Right ventricle myocardium superior (tissue), 1 donor: Measurements from ENCODE around the gene GPR45. TPM values are rescaled to one million over a fixed set of nuclear protein-coding genes. Genes with fewer than 3 reads are reported as not detected.

Experiments
- ATAC-seq: fragments of 200-7000 bp; cut with Tn5 transposase; one replicate; pipeline ENCODE4 v1.9.1; 2020; ENCODE audit warnings: mild to moderate bottlenecking; ENCODE audit not compliant: poor library complexity
- DNase-seq: peaks from one replicate; pipeline ENCODE4 v3.0.0-alpha.2; 2020
- intact Hi-C: fragments of 100-400 bp; cut with DNase I; formaldehyde crosslinking; loops from one replicate; pipeline ENCODE4 v1.11.2; 2022
- total RNA-seq: library from RNA; stranded (reverse); fragmentation: NEBNext Ultra II Directional; extraction: Animal tissue kit (Norgen Biotek cat#: 25700); gene quantifications from one replicate; pipeline ENCODE4 v1.2.1, GENCODE V29; 2021
- donor health status: DM: no; HTN: yes; CAD: no; lungs with severe emphysema.

Gene GPR45
- total RNA-seq, 1 donor from 2014 or later = not detected

- ATAC-seq (no peak), DNase-seq (no peak)
- intact Hi-C loops = no loop called here
Observed at GRCh38 chr2:105290981-105291660, 49.6 kb downstream of the GPR45 start.

- no peak for ATAC-seq
- DNase-seq = no peak
- intact Hi-C loops = no loop called here
Observed at GRCh38 chr2:105291981-105292380, 50.4 kb downstream of the GPR45 start.

Other genes starting within 250 kb of the GPR45 start
- gene MRPS9, start 203.7 kb upstream of the GPR45 start, total RNA-seq = 72.4 TPM
- 8.6 TPM for gene TGFBRAP1, start 88.0 kb downstream of the GPR45 start, total RNA-seq
- gene C2orf49, start 95.8 kb downstream of the GPR45 start, total RNA-seq = 18.7 TPM
- gene FHL2, start 157.3 kb downstream of the GPR45 start, total RNA-seq = 1,567 TPM